Colonic mucosa (tissue), 4 donors: ENCODE results near the gene ZNF296. TPM values are rescaled to one million over a fixed set of nuclear protein-coding genes. Genes with fewer than 3 reads are reported as not detected.

Experiments used
- DNase-seq: peaks from one replicate; pipeline ENCODE4 v3.0.0-alpha.2; 2020
- H3K27ac ChIP-seq: fragments of 200-600 bp; one replicate; pipeline ENCODE4 v1.8.0; 2021
- H3K27me3 ChIP-seq: fragments of 200-600 bp; one replicate; pipeline ENCODE4 v1.8.0; 2021
- H3K36me3 ChIP-seq: fragments of 200-600 bp; one replicate; pipeline ENCODE4 v1.8.0; 2021
- H3K4me1 ChIP-seq: fragments of 200-600 bp; one replicate; pipeline ENCODE4 v1.8.0; 2021; ENCODE audit warnings: mild to moderate bottlenecking
- H3K4me3 ChIP-seq: fragments of 200-600 bp; one replicate; pipeline ENCODE4 v1.8.0; 2021
- H3K9ac ChIP-seq, 2 donors: one replicate each; pipeline ENCODE4 v1.7.0; 2013; ENCODE audit warnings: control low read depth in 2 of 2, low read depth in 2 of 2, low read length in 2 of 2
- H3K9me3 ChIP-seq: fragments of 200-600 bp; one replicate; pipeline ENCODE4 v1.8.0; 2021
- CTCF ChIP-seq: fragments of 200-600 bp; IDR thresholded peaks from one replicate; pipeline ENCODE4 v1.8.0; 2022; ENCODE audit warnings: antibody characterized with exemption, mild to moderate bottlenecking
- intact Hi-C: fragments of 100-400 bp; cut with DNase I; formaldehyde crosslinking; loops from one replicate; pipeline ENCODE4 v1.14.1; 2022
- total RNA-seq, 2 donors: library from RNA; stranded (reverse); fragmentation: NEBNext Ultra II Directional in 1 of 2; extraction: Animal tissue kit (Norgen Biotek cat#: 25700) in 1 of 2; gene quantifications; one replicate each; pipeline ENCODE4 v1.2.1, GENCODE V29; 2021
- donor health status: healthy.
- donor health status: DM: no; HTN: no; CAD: no.
- donor health status: DM: no; HTN: no; CAD: no.

Gene ZNF296
- total RNA-seq, 2 donors from 2014 or later, result 3.4 to 7.0 TPM

GRCh38 chr19:45094137-45094536 is 17.9 kb upstream of the ZNF296 start:
- Histone ChIP-seq H3K27ac (no peak overlapping the region), H3K9me3 (no peaks in the 10 kb centered on the region), H3K9ac (peak overlapping the region; percentile 94 to 95), H3K4me1 (peaks cover 12% of the 10 kb centered on the region), H3K27me3 (no peaks in the 10 kb centered on the region), H3K4me3 (peak overlapping the region; percentile 99), H3K36me3 (no peaks in the 10 kb centered on the region)
- intact Hi-C loops, result no loop called here
- no peak for DNase-seq
- TF ChIP-seq CTCF, result no peak

- Histone ChIP-seq H3K27me3 (no peaks in the 10 kb centered on the region), H3K9ac (peak within 1 kb of the TSS; percentile 94 to 95), H3K27ac (peak within 1 kb of the TSS; percentile 92), H3K4me3 (peak within 1 kb of the TSS; percentile 99), H3K36me3 (no peaks in the 10 kb centered on the region), H3K4me1 (peaks cover 12% of the 10 kb centered on the region), H3K9me3 (no peaks in the 10 kb centered on the region)
- TF ChIP-seq CTCF, result peak; percentile 25
- DNase-seq, result peak; percentile 96
- intact Hi-C loops, result no loop called here
Measured at GRCh38 chr19:45092747-45093678, 16.7 kb upstream of the ZNF296 start, which contains the start of gene PPP1R37. Gene PPP1R37 (plus strand): TSS chr19:45093179. CDS start chr19:45093326, 147 bp downstream.

GRCh38 chr19:45091031-45091923 is 15.0 kb upstream of the ZNF296 start:
- Histone ChIP-seq H3K36me3 (no peaks in the 10 kb centered on the region), H3K4me1 (peaks cover 12% of the 10 kb centered on the region), H3K27ac (peak overlapping the region; percentile 92), H3K9me3 (no peaks in the 10 kb centered on the region), H3K4me3 (peak overlapping the region; percentile 99), H3K9ac (peak overlapping the region; percentile 40 to 94), H3K27me3 (no peaks in the 10 kb centered on the region)
- no peak for TF ChIP-seq CTCF
- intact Hi-C loops, result no loop called here
- peak; percentile 99 for DNase-seq

GRCh38 chr19:45090606-45091005 is 14.3 kb upstream of the ZNF296 start:
- intact Hi-C loops, result no loop called here
- H3K9ac ChIP-seq, result peak overlapping the region; percentile 40 to 81
- no peak for TF ChIP-seq CTCF
- H3K9me3 ChIP-seq, result no peaks in the 10 kb centered on the region
- peaks cover 12% of the 10 kb centered on the region for H3K4me1 ChIP-seq
- DNase-seq, result no peak
- H3K27me3 ChIP-seq, result no peaks in the 10 kb centered on the region
- no peaks in the 10 kb centered on the region for H3K36me3 ChIP-seq
- H3K4me3 ChIP-seq, result peak overlapping the region; percentile 99
- H3K27ac ChIP-seq, result peak overlapping the region; percentile 92

GRCh38 chr19:45090034-45090433 is 13.8 kb upstream of the ZNF296 start:
- no peaks in the 10 kb centered on the region for H3K9me3 ChIP-seq
- H3K27me3 ChIP-seq, result no peaks in the 10 kb centered on the region
- H3K9ac ChIP-seq, result no peak overlapping the region
- no peak overlapping the region for H3K4me3 ChIP-seq
- no peak for DNase-seq
- intact Hi-C loops, result no loop called here
- peaks cover 12% of the 10 kb centered on the region for H3K4me1 ChIP-seq
- TF ChIP-seq CTCF, result no peak
- no peaks in the 10 kb centered on the region for H3K36me3 ChIP-seq
- H3K27ac ChIP-seq, result no peak overlapping the region
